Neural cell (in vitro differentiated cells): ENCODE results near the gene SFMBT2. TPM values are rescaled to one million over a fixed set of nuclear protein-coding genes. Genes with fewer than 3 reads are reported as not detected.

Experiments
- H2AFZ ChIP-seq: fragments of 200-600, 300-800 bp; sonication (generic), shearing (Covaris generic); 2 replicates; pipeline ENCODE4 v1.6.0; 2014; ENCODE audit warnings: low read depth, mild to moderate bottlenecking, antibody characterized with exemption, low read length, moderate library complexity
- H3F3A ChIP-seq: fragments of 200-600 bp; shearing (Covaris generic); 2 replicates; pipeline ENCODE4 v1.6.1; 2016; ENCODE audit warnings: mild to moderate bottlenecking, moderate library complexity, mixed read lengths, antibody characterized with exemption, low read length; ENCODE audit not compliant: insufficient read depth, poor library complexity, severe bottlenecking
- H3K27ac ChIP-seq: fragments of 200-600, 300-800 bp; sonication (generic), shearing (Covaris generic); 2 replicates; pipeline ENCODE4 v1.5.1; 2014; ENCODE audit warnings: mild to moderate bottlenecking, low read length, moderate library complexity
- H3K27me3 ChIP-seq: fragments of 300-800, 200-600 bp; sonication (generic), shearing (Covaris generic); 2 replicates; pipeline ENCODE4 v1.6.0; 2014; ENCODE audit warnings: mild to moderate bottlenecking, low read depth, low read length, moderate library complexity; ENCODE audit not compliant: insufficient read depth
- H3K36me3 ChIP-seq: fragments of 300-800, 200-600 bp; sonication (generic), shearing (Covaris generic); 2 replicates; pipeline ENCODE4 v1.5.1; 2014; ENCODE audit warnings: mild to moderate bottlenecking, antibody characterized with exemption, low read length, moderate library complexity; ENCODE audit not compliant: insufficient read depth
- H3K4me2 ChIP-seq: fragments of 300-800, 200-600 bp; sonication (generic), shearing (Covaris generic); 2 replicates; pipeline ENCODE4 v1.6.0; 2014; ENCODE audit warnings: mild to moderate bottlenecking, low read length
- H3K4me3 ChIP-seq: fragments of 300-800, 200-600 bp; sonication (generic), shearing (Covaris generic); 2 replicates; pipeline ENCODE4 v1.5.1; 2014; ENCODE audit warnings: mild to moderate bottlenecking, low read length, moderate library complexity
- H3K79me2 ChIP-seq: fragments of 200-600 bp; shearing (Covaris generic); replicated peaks from 2 replicates; pipeline ENCODE4 v1.6.0; 2014; ENCODE audit warnings: mild to moderate bottlenecking, low read length, moderate library complexity; ENCODE audit not compliant: insufficient read depth
- H3K9ac ChIP-seq: fragments of 300-800, 200-600 bp; sonication (generic), shearing (Covaris generic); 2 replicates; pipeline ENCODE4 v1.6.1; 2016; ENCODE audit warnings: mild to moderate bottlenecking, low read length, mixed read lengths
- H3K9me2 ChIP-seq: fragments of 200-600 bp; shearing (Covaris generic); 2 replicates; pipeline ENCODE4 v1.6.1; 2016; ENCODE audit warnings: mild to moderate bottlenecking, low read length, mixed read lengths; ENCODE audit not compliant: insufficient read depth
- H3K9me3 ChIP-seq: fragments of 200-600, 300-800 bp; sonication (generic), shearing (Covaris generic); 2 replicates; pipeline ENCODE4 v1.6.1; 2016; ENCODE audit warnings: mild to moderate bottlenecking, mixed run types, low read length, moderate library complexity, mixed read lengths
- H4K20me1 ChIP-seq: fragments of 200-600 bp; shearing (Covaris generic); 2 replicates; pipeline ENCODE4 v1.6.1; 2016; ENCODE audit warnings: mild to moderate bottlenecking, mixed run types; ENCODE audit not compliant: insufficient read depth
- CTCF ChIP-seq: fragments of 450-650 bp; IDR thresholded peaks from 2 replicates; pipeline ENCODE4 v1.5.1; 2014; ENCODE audit warnings: antibody characterized with exemption, mild to moderate bottlenecking, moderate library complexity; ENCODE audit not compliant: poor library complexity, severe bottlenecking
- EP300 ChIP-seq: fragments of 450-650 bp; conservative IDR thresholded peaks from 2 replicates; pipeline ENCODE4 v1.6.1; 2014; ENCODE audit warnings: antibody characterized with exemption, mild to moderate bottlenecking, moderate library complexity; ENCODE audit not compliant: poor library complexity, severe bottlenecking
- MXI1 ChIP-seq: fragments of 450-650 bp; conservative IDR thresholded peaks from 2 replicates; pipeline ENCODE4 v1.6.1; 2014; ENCODE audit warnings: antibody characterized with exemption, mild to moderate bottlenecking; ENCODE audit not compliant: poor library complexity, severe bottlenecking
- POLR2AphosphoS5 ChIP-seq: IDR thresholded peaks from 2 replicates; pipeline ENCODE4 v1.6.1; 2012
- RAD21 ChIP-seq: fragments of 450-650 bp; conservative IDR thresholded peaks from 2 replicates; pipeline ENCODE4 v1.6.1; 2014; ENCODE audit warnings: antibody characterized with exemption, mild to moderate bottlenecking, moderate library complexity
- REST ChIP-seq: IDR thresholded peaks from 2 replicates; pipeline ENCODE4 v1.6.1; 2012; ENCODE audit warnings: borderline replicate concordance
- SMC3 ChIP-seq: fragments of 450-650 bp; conservative IDR thresholded peaks from 2 replicates; pipeline ENCODE4 v1.6.1; 2014; ENCODE audit warnings: antibody characterized with exemption, mild to moderate bottlenecking, moderate library complexity; ENCODE audit not compliant: poor library complexity
- TAF1 ChIP-seq: IDR thresholded peaks from 2 replicates; pipeline ENCODE4 v1.6.1; 2012; ENCODE audit warnings: low read depth
- polyA plus RNA-seq: library from polyadenylated mRNA; depleted of rRNA; stranded (reverse); fragments of >200 nt; gene quantifications from 2 replicates; pipeline ENCODE4 v1.2.3, GENCODE V29; 2014

Gene SFMBT2
- polyA plus RNA-seq, 1 donor from 2014 or later, result 1.3 TPM

GRCh38 chr10:7311218-7311849 is 99.5 kb downstream of the SFMBT2 start:
- Histone ChIP-seq H3K79me2 (no peaks in the 10 kb centered on the region), H3K27me3 (no peaks in the 10 kb centered on the region), H2AFZ (no peak overlapping the region), H3K9ac (no peak overlapping the region), H3K27ac (no peak overlapping the region), H3F3A (no peaks in the 10 kb centered on the region), H3K4me2 (no peak overlapping the region), H3K9me2 (no peaks in the 10 kb centered on the region), H3K4me3 (no peak overlapping the region), H4K20me1 (no peaks in the 10 kb centered on the region), H3K9me3 (no peaks in the 10 kb centered on the region), H3K36me3 (no peaks in the 10 kb centered on the region)
- TF ChIP-seq EP300 (no peak), CTCF (no peak), SMC3 (no peak), MXI1 (no peak), RAD21 (no peak), TAF1 (no peak)

- Histone ChIP-seq H3K9me3 (no peaks in the 10 kb centered on the region), H3K9ac (no peak overlapping the region), H3K9me2 (no peaks in the 10 kb centered on the region), H4K20me1 (no peaks in the 10 kb centered on the region), H3K27me3 (no peaks in the 10 kb centered on the region), H3K4me3 (no peak overlapping the region), H3F3A (no peaks in the 10 kb centered on the region), H3K79me2 (no peaks in the 10 kb centered on the region), H2AFZ (no peak overlapping the region), H3K4me2 (no peak overlapping the region), H3K27ac (no peak overlapping the region), H3K36me3 (no peaks in the 10 kb centered on the region)
- TF ChIP-seq RAD21 (no peak), TAF1 (no peak), POLR2AphosphoS5 (no peak), MXI1 (no peak), REST (no peak), CTCF (no peak), SMC3 (no peak)
These were observed 100.8 kb downstream of the SFMBT2 start for GRCh38 chr10:7310076-7310475.
